Dedifferentiated amniotic fluid mesenchymal stem cell (primary cell): ENCODE results near the gene NLRP1.

Experiments
- DNase-seq: peaks from one replicate; pipeline ENCODE4 v3.0.0-alpha.2; 2016; ENCODE audit errors: extremely low spot score

The NLRP1 gene

DNA sequence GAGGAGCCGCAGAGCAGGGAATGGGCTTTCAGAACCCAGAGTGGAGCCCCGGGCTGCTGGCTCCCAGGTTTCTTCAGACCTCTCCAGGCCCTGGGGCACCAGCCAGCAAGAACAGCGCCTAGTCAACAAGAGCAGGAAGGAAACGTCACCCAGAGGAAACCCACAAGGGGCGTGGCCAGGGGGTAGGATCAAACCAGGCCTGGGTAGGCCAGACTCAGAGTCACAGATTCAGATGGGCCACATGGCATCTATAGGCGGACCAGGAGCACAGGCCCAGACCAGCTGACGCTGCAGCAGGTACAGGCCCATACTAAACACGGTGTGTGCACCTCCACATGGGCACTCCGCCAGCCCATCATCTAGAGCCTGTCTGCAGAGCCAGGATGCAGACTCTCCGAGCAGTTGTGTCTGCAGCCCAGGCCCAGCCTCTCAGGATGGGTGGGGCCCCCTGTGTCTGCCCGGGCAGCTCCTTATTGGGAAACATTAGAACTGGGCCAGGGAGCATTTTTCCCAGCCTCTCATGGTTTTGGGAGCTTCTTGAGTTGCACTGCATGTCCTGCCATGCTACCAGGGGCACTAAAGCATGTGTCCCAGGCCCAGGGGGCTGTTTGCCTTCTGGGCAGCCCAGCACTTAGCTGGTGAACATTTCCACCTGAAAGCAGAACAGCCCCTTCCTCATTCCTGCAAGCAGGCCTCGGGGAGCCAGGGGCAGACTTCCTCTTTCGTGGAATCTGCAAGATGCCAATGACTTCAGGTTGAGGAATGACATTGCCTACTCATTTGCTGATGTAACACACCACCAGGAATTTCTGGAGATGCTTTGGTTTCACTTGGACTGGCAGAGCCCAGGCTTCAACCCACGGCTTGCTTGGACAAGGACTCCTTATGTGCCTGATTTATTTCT is at the start of gene NLRP1:
Gene NLRP1 (minus strand): TSS at position 127 of the 904 bp plus-strand sequence. CDS start 552 bp downstream, outside the sequence.
- DNase-seq: peak; percentile 87

DNA sequence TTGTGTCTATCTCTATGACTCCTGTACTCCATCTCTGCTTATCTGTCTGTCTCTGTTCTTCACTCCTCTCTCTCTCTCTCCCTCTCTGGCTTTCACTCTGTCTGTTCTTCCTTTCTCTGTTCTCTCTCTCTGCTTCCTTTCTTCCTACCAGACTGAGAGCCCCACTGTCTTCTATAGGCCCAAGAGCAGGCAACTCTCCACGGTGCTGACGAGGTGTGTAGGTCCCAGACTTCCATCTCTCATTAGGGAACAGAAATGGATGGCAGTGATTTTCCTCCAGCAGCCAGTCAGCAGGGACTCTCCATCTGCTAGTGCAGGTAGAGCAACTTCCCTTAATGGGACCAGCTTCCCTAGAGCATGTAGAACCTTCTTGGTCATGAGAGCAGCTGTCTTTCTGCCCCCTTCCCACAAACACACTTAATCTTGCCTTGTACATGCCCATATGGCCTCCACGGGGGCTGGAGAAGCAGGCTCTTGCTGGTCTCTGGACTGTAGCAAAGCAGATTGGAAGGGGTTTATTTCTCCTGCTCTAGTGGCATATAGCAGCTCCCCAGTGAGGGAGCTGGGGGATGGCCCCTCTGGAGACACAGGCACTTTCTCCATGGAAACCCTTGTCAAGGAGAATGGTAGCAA is 47.8 kb upstream of the NLRP1 start:
- no peak for DNase-seq

DNA sequence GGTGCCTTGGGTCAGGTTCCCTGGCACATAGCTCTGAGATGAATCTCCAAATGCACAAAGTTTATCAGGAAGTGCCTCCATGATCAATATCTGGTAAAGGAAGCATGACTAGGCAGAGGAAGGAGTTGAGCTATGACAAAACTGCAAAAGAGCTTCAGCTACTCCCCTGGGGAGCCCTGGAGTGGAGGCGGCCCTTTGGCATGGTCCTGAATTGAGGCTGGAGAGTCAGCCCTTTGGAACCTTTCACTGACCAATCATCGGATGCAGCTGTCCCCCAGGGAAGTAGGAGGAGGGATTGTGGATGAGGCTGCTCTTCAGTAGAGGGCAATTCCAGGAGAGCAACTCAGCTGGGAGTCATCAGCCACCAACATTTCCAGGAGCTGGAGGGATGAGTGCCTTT is 46.1 kb upstream of the NLRP1 start:
- DNase-seq: no peak

DNA sequence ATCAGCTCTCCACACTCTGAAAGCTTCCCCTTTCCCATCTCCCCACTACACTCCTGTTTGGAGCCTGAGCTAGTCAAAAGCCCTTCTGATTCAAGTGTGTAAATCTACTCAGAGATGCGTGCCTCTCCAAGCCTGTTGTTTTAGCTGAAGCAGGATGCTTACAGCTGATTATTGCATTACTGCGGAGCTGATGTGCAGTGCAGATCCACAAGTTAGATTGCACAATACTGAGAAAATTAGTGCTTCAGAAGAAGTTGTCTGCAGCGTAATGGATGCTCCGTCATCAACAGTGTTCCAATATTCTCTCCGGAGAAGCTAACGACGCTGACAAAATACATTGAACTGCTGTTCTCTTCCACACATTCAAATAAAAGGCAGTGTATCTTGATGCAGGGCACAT is 44.8 kb upstream of the NLRP1 start:
- no peak for DNase-seq

DNA sequence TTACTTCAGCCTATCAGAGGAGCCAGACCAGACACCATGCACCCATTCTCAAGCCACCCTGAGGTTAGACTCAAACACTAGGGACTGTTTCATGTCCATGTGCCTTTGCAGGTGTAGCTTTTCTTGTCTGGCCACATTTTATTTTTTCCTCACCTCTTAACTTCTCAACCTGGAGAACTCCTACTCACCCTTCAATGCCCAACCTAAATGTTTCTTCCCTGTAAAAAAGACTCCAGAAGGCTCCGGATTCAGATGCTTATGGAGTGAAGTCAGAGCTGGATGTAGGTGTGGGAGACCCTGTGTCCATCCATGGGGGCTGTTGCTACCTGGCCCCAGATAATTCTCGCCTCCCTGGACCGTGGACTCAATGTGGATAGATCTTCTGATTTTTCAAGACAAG is 44.0 kb upstream of the NLRP1 start:
- DNase-seq: no peak

DNA sequence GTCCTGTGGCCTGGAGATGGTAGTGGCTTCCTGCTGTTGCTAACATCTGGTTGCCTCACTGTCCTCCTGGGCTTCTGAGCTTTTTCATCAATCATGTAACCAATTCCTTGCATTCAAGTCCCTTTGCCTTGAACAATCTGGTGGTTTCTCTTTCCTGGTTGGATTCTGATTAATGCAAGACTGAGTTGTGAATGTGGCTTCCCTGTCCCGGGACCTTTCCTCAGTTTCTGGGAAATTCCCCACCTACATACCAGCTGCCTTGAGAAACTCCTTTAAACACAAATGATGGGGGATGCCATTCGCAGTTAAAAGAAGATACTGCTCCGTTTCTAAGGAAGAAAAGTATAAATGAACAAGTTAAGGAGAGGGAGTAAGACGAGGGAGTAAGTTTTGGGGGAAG is 39.9 kb upstream of the NLRP1 start:
- no peak for DNase-seq

DNA sequence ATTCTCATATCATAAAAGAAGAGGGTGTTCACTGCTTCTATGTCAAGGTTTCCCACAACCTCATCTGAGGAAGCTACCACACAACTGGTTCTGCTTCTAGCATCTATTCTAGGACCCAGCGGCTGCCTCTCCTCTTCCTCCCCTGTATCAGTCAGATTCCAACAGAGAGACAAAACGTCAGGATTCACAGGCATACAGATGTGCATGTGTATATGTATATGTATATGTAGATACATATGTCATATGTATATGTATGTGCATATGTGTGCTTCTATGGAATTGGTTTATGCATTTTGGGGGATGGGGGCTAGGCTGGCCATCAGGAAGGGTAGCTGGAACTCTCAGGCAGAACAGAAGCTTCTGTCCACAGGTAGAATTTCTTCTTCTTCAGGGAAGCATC is 37.4 kb upstream of the NLRP1 start:
- no peak for DNase-seq

DNA sequence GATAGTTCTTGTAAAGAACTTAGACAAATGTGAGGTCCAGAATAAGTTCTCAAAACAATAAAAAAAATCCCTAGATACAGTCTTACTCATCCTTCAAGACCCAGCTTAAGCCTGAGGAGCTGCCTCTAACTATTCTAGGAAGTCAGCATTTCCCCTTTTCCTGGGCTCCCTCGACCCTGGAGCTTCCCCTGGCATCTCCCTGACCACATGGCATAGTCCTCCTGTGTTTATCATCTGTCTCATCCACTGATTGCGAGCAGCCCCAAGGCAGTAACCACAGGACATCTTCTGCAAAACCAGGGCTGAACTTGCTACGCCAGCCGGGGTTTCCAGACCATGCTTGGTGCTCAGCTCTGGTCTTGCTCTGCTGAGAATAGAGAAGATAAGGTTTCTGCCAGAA is 36.7 kb upstream of the NLRP1 start:
- no peak for DNase-seq

DNA sequence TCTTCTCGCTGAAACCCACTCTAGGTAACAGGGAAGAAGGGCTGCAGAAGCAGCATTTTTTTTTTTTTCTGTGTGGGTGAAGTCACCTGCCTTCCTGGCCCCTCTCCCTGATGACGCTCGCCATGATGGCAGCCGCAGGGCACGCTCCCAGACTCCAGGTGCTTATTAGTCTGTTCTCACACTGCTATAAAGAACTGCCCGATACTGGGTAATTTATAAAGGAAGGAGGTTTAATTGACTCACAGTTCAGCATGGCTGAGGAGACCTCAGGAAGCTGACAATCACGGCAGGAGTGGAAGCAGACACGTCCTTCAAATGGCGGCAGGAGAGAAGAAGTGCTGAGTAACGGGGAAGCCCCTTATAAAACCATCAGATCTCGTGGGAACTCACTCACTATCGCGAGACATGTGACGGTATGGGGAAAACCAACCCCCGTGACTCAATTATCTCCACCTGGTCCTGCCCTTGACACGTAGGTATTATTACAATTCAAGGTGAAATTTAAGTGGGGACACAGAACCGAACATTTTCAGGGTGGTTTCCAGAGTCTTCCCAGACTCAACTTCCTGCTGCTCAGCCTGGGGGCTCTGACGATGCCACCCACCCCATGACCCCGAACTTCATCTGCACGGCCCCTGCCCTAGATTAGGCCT is 34.9 kb upstream of the NLRP1 start:
- no peak for DNase-seq

DNA sequence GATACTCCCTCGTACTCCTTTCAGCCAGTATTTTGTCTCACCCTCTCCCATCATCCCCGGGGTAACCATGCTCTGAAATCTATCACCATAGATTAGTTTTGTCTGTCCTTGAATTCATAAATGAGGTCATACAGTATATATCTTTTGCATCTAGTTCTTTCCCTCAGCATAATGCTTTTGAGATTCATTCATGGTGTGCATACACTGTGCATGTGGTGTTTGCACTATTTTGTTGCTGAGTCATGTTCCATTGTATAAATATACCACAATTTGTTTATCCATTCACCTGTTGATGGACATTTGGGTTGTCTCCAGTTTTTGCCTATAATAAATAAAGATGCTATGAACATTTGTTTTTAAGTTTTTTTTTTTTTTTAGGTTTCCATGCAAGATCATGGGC is 34.2 kb upstream of the NLRP1 start:
- DNase-seq: no peak

DNA sequence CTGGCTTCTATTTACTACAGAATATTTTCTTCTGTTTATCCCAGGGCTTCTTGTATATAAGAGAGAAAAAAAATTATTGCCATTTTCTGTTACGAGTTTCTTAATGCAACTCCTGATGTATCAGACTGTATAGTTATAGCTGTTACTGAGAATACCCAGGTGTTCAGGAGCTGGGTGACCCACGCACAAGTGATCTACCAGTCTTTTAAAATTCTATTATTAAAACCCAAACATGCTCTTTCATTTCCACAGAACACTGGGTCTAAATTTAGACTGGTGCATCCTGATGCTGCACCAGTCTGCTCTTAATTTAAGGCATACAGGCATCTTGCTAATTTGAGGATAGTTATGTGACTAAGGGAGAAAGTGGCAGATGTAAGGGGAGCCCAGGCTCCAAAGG is 31.2 kb upstream of the NLRP1 start:
- no peak for DNase-seq

DNA sequence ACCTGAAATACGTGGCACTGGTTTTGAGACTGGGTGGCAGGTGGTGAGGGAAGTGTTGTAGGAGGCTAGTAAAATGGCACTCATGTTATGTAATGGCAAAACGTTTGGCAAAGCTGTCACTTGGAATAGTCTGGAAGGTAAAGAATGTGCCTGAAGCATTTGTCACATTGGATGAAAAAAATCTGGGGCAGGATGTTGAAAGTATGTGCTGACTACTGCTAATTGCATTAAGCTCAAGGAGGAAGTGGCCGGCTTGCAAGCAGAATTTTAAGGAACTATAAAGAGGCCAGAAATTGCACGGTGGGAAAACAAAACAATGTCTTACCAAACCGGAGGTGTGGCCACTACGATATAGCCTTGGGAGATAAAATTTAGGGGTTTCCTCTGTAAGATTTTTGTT is 26.6 kb upstream of the NLRP1 start:
- DNase-seq: no peak

DNA sequence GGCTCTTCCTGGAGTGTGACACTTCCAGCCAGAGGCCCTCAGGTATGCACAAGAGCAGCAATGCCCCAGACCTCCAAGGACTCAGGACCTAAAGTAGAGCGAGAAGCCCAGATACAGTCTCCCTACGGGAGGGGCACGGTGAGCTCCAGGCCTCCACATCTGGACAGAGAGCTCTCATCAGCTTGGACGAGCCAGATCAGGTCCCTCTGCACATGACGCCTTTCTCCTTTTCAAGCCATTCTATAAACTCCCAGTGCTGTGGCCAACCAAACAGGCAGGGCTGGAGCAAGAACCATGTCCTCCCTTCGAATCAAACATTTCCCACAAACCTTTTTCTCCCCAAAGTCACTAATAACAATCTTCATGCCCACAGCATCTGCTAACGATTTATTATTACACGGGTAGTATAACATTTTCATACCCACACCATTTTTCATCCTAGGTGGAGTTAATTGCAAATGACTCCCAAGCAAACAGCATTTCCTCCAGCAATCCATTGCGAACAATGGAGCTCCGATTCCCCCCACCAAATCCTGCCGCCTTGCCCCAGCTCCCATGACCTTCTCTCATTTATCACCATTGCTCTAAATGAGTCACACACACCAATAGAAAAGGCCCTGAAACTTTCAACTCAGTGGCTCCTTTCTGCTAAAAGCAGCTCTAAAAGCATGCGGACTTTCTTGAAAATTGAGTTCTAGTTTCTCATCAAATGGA is 24.2 kb upstream of the NLRP1 start:
- DNase-seq: no peak

DNA sequence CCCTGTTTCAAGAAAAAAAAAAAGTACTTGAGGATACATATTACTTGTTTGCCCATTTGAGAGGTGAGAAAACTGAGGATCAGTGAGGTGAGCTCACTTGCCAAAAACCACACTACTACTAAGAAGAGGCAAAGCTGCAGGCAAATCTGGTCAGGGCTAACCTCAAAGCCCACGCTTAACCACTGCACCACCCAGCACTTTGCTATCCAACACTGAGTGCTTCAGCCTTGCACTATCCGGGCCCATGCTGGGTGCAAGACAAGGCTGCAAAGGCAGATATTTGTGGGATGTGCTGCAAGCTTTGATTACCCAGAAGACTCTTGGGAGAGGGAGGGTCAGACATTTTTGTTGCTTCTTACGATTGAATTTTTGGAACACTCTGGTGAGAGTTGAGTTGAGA is 23.6 kb upstream of the NLRP1 start:
- DNase-seq: no peak

DNA sequence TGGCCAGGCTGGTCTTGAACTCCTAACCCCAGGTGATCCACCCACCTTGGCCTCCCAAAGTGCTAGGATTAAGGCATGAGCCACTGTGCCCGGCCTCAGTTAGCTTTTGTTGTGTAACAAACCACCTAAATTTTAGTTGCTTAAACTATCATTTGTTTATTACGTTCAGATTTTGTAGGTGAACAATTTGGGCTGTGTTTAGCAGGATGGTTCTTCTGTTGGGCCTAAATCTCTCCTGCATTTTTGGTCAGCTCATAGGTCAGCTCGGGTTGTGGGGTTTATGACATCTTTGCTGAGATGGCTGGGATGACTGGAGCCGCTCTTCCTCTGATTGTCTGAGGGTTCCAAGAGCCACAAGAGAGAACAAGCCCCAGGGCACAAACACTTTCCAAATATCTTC is 21.1 kb upstream of the NLRP1 start:
- no peak for DNase-seq

DNA sequence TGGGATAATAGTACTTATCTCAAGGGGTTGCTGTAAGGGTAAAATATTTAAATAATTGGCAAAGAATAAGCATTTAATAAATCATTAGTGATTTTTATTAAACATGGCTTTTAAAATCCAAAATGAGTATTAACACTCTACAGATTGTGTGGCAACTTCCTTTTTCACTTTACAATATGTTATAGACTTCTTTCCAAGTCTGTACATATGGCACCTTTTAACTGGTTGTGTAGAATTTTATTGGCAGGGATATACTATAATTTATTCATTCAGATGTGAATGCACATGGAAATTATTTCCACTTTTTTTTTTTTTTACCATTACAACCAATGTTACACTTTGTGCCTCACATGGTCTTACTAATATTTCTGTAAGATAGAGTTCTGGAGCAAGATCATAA is 15.7 kb upstream of the NLRP1 start:
- DNase-seq: no peak

DNA sequence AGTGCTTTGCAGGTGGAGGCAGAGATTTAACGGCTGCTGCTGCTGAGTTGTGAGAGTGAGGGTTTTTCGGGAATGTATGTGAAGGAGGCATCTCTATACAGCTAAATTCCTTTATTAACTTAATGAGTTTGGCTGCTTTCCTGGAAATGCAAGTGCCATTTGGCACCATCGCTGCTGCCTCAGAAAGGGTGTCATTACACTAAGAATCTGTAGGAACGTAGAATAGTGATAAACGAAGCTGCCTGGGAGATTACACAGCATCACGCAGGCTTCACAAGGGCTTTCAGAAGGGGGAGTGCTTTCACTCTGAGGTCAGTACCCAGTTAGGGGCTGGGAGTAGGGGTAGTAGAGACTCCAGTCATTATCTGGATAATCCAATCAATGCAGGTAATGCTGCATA is 14.1 kb upstream of the NLRP1 start:
- DNase-seq: no peak

DNA sequence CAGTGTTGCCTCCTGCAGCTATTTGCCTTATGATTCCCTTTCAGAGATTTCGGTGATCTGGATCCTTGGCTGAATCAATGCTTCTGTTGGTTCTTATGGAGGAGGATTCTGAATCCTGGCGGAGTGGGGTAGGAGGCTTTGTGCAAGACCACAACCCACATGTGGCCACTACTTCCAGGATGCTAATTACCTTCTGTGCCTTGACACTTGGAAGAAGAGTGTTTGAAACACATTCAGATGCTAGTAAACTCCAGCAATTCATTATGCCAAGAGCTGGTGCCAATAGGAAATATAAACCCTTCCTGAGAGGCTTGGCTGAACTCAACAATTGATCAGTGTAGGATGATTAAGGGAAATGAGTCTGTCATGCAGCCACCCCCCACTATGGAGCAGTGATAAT is 12.1 kb upstream of the NLRP1 start:
- DNase-seq: no peak

DNA sequence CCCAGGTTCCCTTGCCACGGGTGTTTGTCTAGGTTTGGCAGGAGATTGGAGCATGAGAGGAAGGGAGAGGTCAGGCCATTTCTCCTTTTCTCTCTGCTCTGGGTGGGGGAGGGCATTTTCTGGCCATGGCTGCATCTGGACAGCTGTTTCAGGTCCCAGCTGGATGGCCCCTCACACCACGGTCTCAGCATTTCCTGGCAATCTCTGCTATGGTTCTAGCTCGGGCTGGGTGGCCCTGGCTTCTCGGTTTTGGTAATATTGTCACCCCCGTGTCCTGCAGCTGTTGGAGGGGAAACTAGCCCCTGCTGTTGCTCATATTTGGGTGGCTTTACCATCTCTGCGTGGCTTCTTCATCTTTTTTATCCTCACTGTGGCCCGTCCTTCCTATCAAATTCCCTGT is 11.5 kb upstream of the NLRP1 start:
- DNase-seq: no peak

DNA sequence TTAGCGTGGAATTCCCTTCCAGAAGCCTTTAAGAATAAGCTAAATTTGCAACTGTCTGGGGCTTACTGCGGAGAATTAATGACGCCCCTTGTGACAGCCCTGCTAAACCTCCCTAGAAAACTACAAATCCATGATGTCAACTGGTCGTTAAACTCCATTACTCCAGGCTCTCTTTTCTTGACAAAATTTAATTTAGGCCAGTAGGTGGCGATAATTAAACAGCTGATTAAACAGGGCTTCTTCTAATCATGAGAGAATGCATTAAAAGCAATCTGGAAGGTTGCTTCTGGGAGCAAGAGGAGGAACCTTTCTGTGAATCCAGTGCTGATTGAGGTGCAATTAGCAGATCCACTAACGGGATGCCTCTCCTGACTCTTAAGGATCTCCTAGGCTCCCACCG is 8.1 kb upstream of the NLRP1 start:
- DNase-seq: peak; percentile 62

DNA sequence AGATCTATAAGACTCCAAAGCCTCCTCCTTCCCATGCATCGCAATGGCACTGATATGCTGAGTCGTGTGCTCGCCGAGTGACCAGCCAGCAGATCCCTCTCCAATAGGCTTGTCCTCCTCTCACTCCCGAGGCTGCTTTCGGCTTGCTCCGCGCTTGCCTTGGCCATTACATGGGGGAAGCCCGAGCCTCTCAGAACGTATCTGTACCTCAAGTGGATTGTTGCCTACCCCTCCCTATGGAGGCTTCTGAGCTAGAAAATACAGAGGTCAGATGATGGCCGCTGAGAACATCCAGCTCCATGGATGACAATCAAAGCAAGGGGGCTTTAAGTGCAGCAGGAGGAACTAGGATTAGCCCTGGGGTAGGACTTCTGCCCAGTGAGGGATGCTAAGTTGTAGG is 7.7 kb upstream of the NLRP1 start:
- no peak for DNase-seq

DNA sequence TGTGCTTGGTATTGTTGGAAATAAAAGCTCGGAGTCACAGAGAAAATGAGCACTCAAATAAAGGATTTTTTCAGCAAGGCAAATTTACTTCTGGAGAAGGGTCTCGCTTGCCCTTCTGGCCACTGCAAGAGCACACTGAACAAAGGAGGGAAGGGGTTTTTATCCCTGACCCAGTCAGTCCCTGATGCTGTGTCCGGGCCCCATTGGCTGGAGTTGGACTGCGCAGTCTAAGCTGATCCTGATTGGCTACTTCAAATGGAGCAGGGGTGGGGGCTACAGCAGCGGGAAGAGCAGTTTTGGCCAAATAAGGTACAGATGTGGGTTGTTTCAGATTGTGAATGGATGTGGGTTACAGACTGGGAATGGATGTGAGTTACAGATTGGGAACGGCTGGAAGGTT is 4.3 kb upstream of the NLRP1 start:
- DNase-seq: no peak
